Mammary epithelial cell (primary cell): ENCODE results near the gene MAP4K4.

Experiments
- CTCF ChIP-seq, 2 donors: IDR thresholded peaks in 1 of 2; conservative IDR thresholded peaks in 1 of 2; 2 replicates each; pipeline ENCODE4 v1.5.1; 2011 to 2012; ENCODE audit warnings: inconsistent platforms in 2 of 2, low read length in 2 of 2, mild to moderate bottlenecking in 2 of 2, control low read depth in 1 of 2, low read depth in 1 of 2; ENCODE audit not compliant: insufficient read depth in 1 of 2; ENCODE audit errors: extremely low read depth in 1 of 2
- EZH2 ChIP-seq: IDR thresholded peaks from 2 replicates; pipeline ENCODE4 v1.6.1; 2012; ENCODE audit warnings: low read length, inconsistent platforms, borderline replicate concordance

GRCh38 chr2:101860782-101861181 is 163.3 kb downstream of the MAP4K4 start:
- TF ChIP-seq CTCF (conservative IDR thresholded peaks at IDR 0.05 in 1 of 2, IDR thresholded peaks at IDR 0.05 in 1 of 2; ENCODE audit: extremely low read depth in 1 of 2, insufficient read depth in 1 of 2, low read depth in 1 of 2, low read length in 2 of 2) (no peak), EZH2 (no peak)
